H1 (cell line): ENCODE results near the gene HMGXB3. TPM values are rescaled to one million over a fixed set of nuclear protein-coding genes. Genes with fewer than 3 reads are reported as not detected.

Experiments
- BACH1 ChIP-seq: IDR thresholded peaks from 2 replicates; pipeline ENCODE4 v1.6.1; 2012; ENCODE audit warnings: low read length, improper control_type of control experiment
- BCL11A ChIP-seq, 2 experiments: IDR thresholded peaks; one replicate each; pipeline ENCODE4 v1.6.1; 2011; ENCODE audit warnings: low read depth in 2 of 2, low read length in 2 of 2, mild to moderate bottlenecking in 2 of 2
- KDM5A ChIP-seq: fragments of 200-600 bp; IDR thresholded peaks from 2 replicates; pipeline ENCODE4 v1.7.1; 2012; ENCODE audit warnings: mild to moderate bottlenecking, low read length, inconsistent platforms, mixed read lengths
- PHF8 ChIP-seq: fragments of 200-600 bp; sonication (generic); conservative IDR thresholded peaks from 2 replicates; pipeline ENCODE4 v1.7.1; 2012; ENCODE audit warnings: low read depth, mild to moderate bottlenecking, inconsistent platforms, low read length, moderate library complexity
- RAD21 ChIP-seq, 2 experiments: IDR thresholded peaks in 1 of 2; conservative IDR thresholded peaks in 1 of 2; 2 replicates each; pipeline ENCODE4 v1.6.1; 2011; ENCODE audit warnings: low read depth in 2 of 2, low read length in 2 of 2, improper control_type of control experiment in 1 of 2, inconsistent platforms in 1 of 2, mild to moderate bottlenecking in 1 of 2, moderate library complexity in 1 of 2
- SAP30 ChIP-seq: fragments of 300-600 bp; sonication (generic); IDR thresholded peaks from 2 replicates; pipeline ENCODE4 v1.7.1; 2012; ENCODE audit warnings: low read length, moderate library complexity, mild to moderate bottlenecking, inconsistent platforms; ENCODE audit not compliant: insufficient read depth, insufficient replicate concordance
- polyA plus RNA-seq, 7 experiments: library from polyadenylated mRNA; depleted of rRNA in 3 of 7; stranded (reverse) in 5 of 7; unstranded in 2 of 7; fragments of >200 nt in 5 of 7; fragments of 200-250 nt in 2 of 7; gene quantifications; 1 replicate in 5 of 7; 2 replicates in 1 of 7; 4 replicates in 1 of 7; pipeline versions ENCODE4 v1.2.1 to v1.2.3, GENCODE V29; 2011 to 2013; ENCODE audit warnings: missing spikeins in 2 of 7, mixed read lengths in 2 of 7
- total RNA-seq: library from RNA; stranded (reverse); fragmentation: NEBNext Ultra II Directional; extraction: Animal tissue kit (Norgen Biotek cat#: 25700); gene quantifications from 2 replicates; pipeline ENCODE4 v1.2.1, GENCODE V29; 2021
- TF ChIP-seq, protein P1 (sequence below), 3 experiments: IDR thresholded peaks; 1 replicate in 2 of 3; 2 replicates in 1 of 3; pipeline versions ENCODE4 v1.5.1 to v1.6.1; 2011; ENCODE audit warnings: low read length in 3 of 3, mild to moderate bottlenecking in 3 of 3, inconsistent platforms in 2 of 3, low read depth in 1 of 3, moderate library complexity in 1 of 3; ENCODE audit not compliant: insufficient read depth in 1 of 3; ENCODE audit errors: control extremely low read depth in 1 of 3
- TF ChIP-seq, protein P2 (sequence below): IDR thresholded peaks from 2 replicates; pipeline ENCODE4 v1.6.1; 2012; ENCODE audit warnings: inconsistent platforms

Gene HMGXB3
- total and polyA plus RNA-seq, 2 of the 8 experiments (the other 6 are each of a cell fraction or from before 2014, with no cell fraction given), result 26.8 to 28.0 TPM

DNA sequence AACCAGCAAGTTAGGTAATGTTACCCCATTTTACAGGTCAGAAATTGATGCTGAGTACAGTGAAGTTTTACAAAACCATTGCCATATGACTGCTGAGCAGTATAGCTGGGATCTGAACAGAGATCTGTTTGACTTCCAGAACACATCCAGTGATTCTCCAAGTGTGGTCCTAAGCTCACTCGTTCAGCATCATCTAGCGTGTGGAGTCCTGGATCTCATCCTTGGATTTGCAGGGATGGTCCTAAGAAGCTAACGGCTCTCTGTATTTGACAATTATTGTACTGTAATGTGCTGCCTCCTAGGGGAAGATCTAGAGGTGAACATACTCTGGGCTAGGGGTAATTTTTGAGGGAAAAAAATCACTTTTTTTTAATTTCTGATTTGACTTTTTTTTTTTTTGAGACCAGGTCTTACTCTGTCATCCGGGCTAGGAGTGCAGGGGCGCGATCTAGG is 38.6 kb upstream of the HMGXB3 start (continued):
- TF ChIP-seq, protein P1, sequence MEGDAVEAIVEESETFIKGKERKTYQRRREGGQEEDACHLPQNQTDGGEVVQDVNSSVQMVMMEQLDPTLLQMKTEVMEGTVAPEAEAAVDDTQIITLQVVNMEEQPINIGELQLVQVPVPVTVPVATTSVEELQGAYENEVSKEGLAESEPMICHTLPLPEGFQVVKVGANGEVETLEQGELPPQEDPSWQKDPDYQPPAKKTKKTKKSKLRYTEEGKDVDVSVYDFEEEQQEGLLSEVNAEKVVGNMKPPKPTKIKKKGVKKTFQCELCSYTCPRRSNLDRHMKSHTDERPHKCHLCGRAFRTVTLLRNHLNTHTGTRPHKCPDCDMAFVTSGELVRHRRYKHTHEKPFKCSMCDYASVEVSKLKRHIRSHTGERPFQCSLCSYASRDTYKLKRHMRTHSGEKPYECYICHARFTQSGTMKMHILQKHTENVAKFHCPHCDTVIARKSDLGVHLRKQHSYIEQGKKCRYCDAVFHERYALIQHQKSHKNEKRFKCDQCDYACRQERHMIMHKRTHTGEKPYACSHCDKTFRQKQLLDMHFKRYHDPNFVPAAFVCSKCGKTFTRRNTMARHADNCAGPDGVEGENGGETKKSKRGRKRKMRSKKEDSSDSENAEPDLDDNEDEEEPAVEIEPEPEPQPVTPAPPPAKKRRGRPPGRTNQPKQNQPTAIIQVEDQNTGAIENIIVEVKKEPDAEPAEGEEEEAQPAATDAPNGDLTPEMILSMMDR (IDR thresholded peaks at IDR 0.05; ENCODE audit: control extremely low read depth in 1 of 3, insufficient read depth in 1 of 3, low read depth in 1 of 3, low read length in 3 of 3), result peak in 2 of 3 experiments; percentile 48 to 49; a peak in 3 of 4 replicates
- TF ChIP-seq PHF8 (no peak), BACH1 (no peak), RAD21 (IDR thresholded peaks at IDR 0.05 in 1 of 2, conservative IDR thresholded peaks at IDR 0.05 in 1 of 2; ENCODE audit: low read depth in 2 of 2, low read length in 2 of 2) (peak; percentile 47 to 57), KDM5A (no peak), SAP30 (no peak), BCL11A (IDR thresholded peaks at IDR 0.05; ENCODE audit: low read depth in 2 of 2, low read length in 2 of 2) (no peak)
- TF ChIP-seq, protein P2, sequence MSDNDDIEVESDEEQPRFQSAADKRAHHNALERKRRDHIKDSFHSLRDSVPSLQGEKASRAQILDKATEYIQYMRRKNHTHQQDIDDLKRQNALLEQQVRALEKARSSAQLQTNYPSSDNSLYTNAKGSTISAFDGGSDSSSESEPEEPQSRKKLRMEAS, result no peak
- TF ChIP-seq, all 59 proteins: peak for 2
